Measurements from ENCODE around the gene CCDC102A.

CCDC102A gene

DNA sequence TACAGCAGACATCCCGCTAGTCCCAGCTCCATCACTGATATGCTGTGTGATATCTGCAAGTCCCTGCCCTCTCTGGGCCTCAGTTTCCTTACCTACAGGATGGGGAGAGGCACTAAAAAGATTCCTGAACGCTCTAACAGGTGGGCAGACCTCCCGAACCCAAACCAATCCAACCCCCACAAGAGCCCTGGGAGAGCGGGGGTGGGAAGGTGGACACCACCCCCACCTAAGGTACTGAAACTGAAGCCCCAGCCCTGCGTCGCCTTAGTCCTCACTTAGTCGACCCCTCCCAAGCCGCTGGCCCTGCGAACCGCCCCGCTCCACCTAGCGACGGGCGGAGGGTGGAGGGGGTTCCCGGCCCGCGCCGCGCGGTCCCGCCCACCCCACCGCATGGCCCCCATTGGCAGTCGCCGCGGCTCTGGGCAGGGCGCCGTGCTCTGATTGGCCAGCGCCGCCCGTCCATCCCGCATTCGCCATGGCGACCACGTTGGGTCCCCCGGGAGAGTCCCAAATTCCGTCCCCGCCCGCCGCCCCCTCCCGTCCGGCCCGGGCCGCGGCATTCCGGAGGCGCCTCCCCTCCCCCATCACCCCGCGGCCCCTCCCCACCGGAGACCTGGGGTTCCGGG lies 578 bp downstream of the CCDC102A start:
- DNase-seq = peak; percentile 46

DNA sequence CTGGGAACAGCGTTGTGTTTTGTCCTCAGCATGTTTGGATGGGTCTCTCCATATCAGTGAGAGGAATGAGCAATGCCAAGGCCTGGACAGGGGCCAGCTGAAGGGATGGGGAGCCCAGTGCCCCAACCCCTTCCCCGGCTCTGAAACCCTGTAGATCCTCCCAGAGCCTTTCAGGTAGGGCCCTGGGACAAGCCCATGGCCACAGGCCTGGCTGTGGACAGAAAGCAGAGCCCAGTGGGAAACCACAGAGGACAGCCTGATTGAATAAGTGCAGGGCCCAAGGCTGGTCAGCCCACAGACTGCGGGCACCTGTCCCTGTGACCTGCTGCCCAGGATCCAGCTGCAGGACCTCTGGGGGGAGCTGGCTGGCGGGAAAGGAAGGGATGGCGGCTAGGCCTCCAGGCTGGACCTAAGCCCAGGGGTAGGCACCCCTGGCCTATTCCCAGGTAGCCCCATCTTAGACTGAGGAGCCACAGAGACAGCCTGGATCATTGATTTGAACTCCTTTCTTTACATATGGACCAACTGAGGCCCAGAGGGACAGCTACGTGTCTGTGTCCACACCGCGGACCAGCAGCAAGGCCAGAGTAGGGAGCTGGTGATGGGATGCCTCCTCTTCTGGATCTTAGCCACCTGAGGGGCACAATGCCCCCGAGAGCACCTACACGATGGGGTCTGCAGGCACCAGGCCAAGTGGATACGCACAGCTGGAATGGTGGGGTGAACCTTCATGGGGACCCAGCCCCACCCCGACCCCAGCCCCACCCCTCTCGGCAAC lies 1.3 kb downstream of the CCDC102A start:
- DNase-seq = no peak

DNA sequence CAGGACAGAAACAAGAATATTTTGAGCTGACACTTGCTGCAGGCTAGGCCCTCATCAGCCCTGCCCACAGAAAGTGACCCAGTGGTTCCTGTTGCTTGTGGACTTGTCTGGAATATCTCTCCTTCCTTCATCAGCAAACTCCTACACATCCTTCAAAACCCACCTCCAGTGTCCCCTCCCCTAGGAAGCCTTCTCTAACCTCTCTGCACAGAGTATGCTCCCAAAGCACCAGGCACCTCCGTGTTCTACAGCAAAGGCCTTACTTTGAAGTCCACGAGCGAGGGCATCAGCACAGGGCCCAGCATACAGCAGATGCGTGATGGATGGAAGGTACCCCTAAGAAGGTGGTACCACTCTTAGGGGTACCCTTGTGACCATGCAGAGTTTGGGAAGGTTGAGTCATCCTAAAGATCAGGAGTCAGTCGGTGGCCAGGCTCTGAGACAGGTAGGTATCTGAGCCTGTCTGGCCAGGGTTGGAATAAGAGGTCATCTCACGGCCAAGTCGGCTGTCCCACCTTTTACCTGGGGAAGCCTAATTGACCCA lies 2.0 kb downstream of the CCDC102A start:
- DNase-seq = no peak

DNA sequence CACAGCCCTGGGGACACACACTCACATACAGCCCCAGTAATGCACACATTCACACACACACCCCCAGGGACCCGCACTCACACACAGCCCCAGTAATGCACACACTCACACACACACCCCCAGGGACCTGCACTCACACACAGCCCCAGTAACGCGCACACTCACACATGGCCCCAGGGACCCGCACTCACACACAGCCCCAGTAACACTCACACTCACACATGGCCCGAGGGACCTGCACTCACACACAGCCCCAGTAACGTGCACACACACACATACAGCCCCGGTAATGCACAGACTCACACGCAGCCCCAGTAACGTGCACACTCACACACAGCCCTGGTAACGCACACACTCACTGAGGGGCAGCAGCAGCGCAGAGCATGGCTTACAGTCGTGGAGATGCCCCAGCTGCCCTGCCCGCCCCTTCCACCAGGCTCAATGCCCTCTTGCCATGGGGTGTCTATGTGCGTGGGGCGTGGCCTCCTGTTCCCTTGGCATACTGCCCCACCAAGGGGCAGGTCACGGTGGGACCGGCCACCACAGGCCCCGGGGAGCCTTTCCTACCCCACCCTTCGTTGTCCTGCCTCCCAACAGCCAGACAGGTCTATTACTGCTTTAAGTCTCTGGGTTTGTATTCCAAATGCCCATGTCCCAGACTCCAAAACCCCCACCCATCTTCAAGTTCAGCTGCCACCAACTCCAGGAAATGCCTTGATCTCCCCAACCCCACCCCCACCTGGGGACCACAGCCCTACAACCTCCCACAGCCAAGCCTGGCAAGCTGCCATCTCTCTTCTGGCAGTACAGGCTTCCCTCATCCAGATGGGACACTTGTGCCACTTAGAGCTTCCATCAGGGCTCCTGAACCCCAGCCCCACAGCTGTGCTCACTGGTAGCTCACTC lies 2.7 kb downstream of the CCDC102A start:
- DNase-seq = peak; percentile 19

DNA sequence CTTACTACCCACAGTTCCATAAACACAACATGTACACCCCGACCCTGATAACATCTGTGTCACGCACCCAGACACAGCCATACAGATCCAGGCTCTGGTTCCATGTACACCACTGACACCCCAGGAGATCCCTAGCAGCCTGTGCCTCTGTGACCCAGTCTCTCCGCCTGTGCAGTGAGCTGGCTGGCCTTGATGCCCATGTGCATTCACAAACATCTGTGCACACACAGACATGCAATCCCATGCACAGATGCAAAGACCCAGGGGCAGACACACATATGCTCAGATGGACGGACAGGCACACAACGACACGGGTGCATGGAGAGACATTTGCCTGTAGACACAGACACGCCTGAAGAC lies 4.1 kb downstream of the CCDC102A start:
- no peak for DNase-seq

DNA sequence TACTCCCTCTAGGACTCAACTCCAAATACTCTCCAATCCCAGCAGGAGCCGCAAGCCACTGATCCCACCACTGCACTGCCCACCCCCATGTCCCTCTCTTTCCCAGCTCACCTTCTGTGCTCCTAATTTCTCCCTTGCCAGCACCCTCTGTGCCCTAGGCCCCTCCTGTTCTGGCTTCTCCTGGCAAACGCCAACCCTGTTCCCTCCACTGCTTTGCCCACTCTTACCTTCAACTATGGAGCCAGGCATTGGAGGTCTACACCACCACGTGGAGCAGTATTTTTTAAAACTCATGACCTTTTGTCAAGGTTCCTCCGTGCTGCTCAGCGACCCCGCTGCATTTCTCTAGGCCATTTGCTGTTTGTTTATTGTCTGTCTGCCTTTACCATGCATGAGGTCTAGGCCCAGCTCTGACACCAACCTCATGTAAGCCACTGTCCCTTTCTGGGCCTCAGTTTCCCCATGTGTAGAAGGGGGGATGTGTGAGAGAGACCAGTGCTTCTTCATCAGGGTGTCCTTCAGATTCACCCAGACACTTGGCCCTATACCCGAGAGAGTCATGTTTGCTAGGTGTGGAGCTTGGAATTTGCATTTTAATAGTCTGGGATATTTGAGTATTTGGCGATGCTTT lies 4.6 kb downstream of the CCDC102A start:
- no peak for DNase-seq

DNA sequence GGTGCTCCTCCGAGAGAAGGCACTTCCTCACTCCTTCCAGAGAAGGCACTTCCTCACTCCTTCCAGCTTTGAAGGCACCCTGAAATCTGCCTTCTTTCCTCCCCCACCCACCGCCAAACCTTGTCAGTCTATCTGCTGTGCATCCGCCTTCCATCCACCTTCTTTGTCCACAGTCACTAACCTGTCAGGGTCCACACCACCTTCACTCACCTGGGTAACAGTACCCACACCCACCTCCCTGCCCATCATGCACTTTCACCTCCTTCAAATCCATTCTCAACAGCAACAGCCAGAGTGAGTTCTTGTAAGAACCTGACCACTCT lies 5.2 kb downstream of the CCDC102A start:
- DNase-seq = no peak

DNA sequence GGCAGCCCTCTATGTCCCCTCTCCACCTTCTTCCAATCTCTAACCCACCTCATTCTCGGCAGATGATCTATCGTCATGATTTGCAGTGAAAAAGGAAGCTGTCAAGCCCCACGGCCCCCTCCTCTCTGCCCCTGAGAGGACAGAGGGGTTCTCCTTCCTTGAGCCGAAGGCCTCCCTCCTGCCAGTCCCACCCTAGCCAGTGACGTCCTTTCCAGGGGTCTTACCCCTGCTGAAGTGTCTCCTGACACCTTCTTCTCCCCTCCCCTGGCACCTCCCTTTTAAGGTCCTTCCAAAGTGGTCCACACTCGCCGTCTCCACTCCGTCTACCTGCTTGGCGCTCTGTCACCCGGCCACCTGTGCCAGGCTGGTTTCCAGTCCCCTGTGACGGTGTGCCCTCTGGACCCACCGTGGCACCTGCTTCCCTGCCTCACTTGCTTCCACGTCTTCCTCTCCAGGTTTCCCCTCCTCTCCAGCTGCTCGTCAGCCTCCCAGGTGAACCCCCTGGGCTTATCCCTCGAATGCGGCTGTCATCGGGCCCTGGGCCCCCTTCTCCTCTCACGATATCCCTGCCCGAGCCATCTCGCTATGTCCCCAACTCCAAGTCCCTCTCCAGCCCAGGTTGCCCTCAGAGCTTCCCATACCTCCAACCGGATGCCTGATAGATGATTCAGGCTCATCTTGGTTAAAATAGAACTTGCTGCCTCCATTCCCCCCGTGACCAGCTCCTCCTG lies 5.7 kb downstream of the CCDC102A start:
- no peak for DNase-seq

DNA sequence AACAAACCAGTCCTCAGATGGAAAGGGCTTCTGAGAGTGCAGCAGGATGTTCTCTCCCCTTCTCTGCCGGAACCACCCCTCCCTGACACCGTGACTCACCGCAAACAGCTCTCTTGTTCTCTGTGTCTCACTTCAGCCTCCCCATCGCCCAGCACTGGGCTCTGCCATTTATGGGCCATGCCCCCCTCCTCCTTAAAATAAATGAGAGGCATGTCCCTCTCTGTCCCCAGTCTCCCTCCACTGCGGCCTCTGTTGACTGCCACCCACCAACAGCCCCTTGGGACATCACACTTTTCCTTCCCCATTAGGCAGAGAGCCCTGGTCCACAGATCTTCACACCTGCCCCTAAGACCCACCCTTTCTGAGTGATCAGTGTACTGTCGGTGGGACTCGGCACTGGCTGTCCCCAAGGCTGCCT lies 6.3 kb downstream of the CCDC102A start:
- no peak for DNase-seq

DNA sequence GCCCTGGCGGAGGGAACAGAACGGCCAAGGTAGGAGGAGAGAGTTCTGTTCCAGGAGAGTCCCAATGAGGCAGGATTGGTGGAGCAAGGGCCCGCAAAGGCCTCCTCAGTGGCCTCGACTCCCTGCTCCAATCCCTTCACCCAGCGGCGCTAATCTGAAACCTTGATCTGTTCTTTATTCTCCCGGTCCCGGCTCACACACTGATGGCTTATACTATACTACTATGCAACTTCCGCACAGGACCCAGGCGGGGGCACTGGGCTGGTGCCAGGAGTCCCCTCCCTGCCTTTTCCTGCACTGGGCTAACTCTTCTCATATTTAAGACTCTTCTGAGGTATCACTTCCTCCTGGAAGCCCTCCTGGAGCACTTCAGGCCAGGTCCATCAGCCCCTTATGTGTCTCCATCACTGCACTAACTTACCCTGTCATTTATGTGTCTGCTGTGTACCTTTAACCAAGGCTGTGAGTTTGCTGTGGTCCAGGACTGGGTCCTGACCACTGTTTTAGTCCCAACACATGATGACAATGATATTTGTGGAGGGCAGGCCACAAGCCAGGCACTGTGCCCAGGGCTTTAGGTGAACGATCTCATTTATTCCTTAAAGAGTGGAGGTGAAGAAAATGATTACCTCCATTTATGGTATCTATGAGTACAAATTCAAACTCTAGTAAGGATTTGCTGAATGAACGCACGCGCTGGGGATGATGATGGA lies 6.8 kb downstream of the CCDC102A start:
- no peak for DNase-seq

DNA sequence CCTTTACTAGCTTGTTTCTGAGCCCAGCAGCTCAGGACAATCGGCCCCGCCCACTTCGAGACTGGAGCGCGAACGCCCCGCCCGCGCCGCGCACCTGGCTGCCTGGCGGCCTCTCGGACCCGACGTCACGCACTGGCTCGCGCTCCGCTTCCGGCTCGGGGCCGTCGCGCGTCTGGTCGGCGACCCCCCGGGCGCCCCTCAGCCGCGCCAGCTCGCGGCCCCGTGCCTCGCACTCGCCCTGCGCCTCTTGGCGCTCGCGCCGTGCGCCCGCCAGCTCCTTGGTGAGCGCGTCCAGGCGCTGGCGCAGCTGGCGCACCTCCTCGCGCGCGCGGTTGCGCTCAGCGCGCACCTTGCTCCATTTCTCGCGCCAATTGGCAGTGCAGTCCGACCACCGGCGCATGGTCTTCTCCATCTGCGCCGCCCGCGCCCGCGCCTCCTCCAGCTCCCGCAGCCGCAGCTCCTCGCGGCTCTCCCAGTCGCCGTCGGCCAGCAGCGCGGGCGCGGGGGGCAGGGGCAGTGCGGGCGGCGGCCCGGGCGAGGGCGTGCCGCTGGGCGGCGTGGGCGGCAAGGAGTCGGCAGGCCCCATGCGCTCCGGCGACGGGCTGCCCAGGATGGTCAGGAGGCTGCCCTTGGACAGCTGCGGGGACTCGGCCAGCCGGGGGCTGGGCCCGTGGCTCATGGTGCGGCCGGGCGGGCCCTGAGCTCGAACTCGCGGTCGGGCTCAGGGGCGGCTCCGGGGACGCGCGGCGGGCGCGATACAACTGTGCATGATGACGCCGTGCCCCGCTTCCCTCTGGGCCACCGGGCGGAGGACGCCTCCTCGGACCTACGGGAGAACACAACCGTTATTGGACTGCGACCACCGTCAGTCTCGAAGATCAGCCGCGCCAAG lies 7.6 kb downstream of the CCDC102A start:
- no peak for DNase-seq

DNA sequence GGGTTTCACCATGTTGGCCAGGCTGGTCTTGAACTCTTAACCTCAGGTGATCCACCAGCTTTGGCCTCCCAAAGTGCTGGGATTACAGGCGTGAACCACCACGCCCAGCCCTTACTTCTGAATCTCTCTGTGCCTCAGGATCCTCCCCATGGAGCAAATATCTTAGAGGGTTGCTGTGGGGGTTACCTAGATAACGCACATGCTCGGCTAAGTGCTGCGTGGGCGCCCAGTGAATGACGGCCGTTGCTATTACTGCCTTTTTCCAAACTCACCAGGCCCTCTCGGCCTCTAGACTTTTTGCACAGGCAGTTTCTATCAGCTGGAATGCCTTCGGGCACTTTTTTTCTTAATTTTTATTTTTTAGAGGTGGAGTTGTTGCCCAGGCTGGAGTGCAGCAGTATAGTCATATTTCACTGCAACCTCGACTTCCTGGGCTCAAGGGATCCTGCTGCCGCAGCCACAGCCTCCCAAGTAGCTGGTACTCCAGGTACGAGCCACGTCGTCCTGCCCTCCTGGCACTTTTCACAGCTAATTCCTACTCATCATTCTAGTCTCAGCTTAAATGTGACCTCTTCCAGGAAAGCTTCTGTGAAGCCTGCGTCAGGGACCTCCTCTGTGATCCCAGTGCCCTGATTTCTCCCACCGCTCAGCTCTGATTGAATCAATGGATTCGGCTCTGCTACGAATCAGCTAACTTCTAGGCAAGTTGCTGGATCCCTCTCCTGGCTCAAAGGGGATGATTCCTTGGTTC lies 8.6 kb downstream of the CCDC102A start:
- DNase-seq = no peak

DNA sequence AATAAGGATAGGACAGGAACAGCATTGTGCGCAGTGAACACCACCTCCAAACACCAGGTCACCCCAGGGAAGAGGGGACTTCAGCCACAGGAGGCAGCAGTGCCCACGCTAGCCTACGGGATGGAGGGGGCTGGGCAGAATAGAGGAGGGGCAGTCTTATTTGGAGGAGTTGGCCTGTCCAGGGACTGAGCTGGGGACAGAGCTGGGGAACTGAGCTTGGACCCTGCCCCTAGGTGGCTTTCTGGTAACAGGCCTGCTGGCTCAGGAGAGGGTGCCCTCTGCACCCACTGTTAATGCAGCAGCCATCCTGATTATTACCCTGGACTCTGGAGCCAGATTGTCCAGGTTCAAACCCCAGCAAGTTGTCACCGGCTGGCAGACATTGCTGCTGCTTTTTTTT lies 9.3 kb downstream of the CCDC102A start:
- no peak for DNase-seq

DNA sequence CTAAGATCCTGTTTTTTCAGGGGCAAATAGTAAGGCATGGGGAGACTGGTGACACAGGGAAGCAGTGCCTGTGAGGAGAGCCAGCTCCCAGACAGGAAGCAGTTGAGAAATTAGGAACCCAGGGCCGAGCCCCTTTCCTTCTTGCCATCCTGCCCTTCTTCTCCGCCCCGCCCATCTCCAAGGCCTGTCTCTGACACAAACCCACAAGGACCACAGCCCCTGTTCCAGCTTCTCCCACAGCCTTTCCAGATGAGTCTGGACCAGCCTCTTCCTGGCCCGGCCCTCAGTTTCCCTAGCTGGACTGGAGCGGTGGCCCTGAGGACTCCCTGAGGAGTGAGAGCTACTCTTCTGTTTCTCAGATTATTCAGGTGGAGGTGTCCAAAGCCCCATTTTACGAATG lies 9.9 kb downstream of the CCDC102A start:
- DNase-seq = no peak

DNA sequence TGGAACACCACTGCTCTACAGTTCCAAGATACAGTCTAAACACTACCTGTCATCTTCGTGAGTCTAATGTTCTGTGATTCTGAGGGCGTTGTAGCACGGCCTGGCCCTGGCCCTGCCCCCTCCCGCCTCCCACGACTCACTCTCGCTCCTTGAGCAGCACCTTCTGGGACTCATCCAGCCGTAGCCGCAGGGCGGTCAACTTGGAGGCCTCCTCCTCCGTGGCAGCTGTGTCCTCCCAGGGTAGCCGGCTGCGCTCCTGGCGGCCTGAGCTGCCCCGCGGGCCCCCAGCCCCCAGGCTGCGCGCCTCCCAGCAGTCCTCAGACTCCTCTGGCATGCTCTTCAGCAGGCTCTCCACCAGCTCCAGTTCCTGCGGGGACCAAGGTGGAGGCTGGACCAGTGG lies 10.6 kb downstream of the CCDC102A start:
- DNase-seq = no peak

DNA sequence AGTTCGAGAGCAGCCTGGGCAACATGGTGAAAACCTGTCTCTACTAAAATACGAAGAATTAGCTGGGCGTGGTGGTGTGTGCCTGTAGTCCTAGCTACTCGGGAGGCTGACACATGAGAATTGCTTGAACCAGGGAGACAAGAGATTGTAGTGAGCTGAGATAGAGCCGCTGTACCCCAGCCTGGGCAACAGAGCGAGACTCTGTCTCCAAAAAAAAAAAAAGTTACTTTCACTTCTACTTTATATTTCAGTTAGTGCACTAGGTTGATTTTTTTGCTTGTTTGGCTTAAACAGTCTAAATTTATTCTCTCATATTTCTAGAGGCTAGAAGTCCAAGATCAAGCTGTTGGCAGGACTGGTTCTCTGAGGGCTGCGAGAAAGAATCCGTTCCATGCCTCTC lies 13.4 kb downstream of the CCDC102A start:
- DNase-seq = no peak

DNA sequence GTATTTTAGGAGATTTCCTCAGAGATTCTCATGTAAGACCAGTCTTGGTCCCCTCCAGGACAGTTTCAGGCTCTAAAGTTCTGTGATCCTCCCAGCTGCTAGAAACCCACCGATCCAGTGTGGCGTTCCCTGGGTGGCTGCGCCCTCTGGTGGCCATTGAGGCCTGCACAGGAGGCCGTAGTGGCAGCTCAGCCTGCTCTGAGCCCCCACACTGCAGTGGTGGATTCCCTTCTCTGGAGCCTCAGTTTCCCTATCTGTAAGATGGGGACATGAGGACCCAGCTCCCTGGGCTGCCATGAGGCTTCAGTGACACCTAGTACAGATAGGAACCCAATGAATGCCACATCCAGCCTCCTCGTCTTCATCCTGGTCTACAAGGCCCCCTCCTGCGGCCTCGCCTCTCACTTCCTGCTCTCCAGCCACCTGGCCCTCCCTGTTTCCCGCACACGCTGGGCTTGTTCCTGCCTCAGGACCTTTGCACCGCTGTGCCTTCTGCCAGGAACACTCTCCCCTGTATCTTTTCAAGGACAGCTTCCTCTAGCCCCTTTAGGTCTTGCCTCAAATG lies 16.5 kb downstream of the CCDC102A start:
- peak; percentile 44 for DNase-seq

DNA sequence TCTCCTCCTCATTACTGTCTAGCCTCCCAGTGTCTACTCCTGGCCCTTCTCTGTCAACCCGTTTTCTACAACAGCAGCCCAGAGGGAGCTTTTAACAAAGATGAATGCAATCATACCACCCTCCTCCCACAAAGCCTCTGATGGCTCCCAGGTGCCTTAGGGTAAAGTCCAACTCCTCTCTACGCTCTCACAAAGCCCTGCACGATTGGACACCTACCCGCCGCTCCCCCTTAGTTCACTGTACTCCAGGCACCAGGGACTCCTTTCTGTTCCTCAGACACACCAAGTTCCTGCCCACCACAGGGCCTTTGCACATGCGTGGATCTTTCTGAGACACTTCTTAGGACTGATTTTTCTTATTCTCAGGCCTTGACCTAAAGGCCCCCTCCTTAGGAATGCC lies 17.4 kb downstream of the CCDC102A start:
- no peak for DNase-seq

DNA sequence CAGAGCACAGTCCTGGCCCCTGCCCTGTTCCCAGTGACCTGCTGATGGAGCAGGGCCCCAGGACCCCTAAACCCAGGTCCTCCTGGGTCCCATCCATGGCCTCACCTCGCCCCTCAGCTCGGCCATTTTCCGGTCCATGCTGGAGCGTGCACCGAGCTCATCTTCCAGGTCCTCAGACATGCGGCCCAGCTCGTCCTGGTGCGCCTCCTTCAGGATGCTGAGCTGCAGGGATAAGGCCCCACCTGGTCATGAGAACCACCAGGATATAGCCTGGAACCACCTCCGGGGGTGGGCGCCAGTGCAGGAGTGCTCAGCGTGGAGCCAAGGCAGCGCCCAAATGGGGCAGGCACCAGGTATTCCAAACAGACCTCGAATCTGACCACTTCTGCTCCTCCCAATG lies 17.9 kb downstream of the CCDC102A start:
- DNase-seq = no peak

All from NCI-H1694 treated with DMSO at 0.1 percent for 48 hours (cell line).